Measurements from ENCODE around the gene PCP2.

The PCP2 gene

DNA sequence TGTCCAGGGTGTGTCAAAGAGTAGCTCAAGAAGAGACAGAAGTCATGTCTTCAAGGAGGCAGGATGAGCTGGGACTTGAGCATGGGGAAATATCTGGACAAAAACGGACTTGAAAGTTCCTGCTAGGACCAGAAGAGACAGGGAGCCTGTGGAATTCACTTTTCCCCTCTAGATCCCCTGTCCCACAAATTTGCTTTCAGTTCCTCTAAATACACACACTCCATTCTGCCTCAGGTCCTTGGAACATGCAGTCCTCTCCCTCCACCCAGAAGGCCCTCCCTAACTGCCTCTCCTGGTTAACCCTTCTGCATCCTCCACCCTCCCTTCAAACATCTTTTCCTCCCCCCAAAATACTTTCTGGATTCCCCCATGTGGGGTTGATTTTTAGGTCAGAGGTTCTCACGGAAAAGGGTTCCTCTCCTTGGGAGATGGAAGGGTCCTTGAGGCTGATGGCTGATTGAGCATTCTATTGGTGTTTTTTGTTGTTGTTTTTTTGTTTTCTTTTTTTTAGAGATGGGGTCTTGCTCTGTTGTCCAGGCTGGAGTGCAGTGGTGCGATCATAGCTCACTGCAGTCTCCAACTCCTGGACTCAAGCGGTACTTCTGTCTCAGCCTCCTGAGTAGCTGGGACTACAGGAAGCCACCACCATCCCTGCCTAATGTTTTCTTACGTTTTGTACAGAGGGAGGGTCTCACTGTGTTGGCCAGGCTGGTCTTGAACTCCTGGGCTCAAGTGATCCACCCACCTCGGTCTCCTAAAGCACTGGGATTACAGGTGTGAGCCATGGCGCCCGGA is 28.4 kb upstream of the PCP2 start:
- no peak for DNase-seq (ENCODE audit: low read depth)

DNA sequence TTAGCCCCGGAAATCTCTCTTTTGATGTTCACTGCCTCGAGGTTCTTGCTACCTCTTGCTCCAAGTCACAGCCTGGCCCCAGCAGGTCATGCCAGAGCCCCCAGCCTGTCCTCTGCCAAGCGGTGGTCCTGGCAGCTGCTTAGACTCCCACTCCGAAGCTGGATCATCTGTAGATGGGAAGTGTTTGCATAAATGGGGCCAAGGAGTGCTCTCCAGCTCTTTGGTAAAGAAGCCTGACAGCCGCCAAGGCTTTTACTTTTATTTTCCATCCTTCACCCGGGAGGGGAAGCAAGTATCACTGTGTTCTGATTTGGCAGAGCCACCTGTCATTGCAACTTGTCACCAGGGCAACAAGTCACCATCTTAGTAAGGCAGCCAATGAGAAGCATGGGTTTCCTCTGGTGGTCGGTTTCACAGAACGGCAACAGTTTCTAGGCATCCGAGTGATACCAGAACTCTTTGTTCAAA is 24.7 kb upstream of the PCP2 start:
- DNase-seq (ENCODE audit: low read depth), result peak; percentile 17

- peak; percentile 39 for DNase-seq (ENCODE audit: low read depth)
Observed at GRCh38 chr19:7657131-7657751, 23.7 kb upstream of the PCP2 start.

DNA sequence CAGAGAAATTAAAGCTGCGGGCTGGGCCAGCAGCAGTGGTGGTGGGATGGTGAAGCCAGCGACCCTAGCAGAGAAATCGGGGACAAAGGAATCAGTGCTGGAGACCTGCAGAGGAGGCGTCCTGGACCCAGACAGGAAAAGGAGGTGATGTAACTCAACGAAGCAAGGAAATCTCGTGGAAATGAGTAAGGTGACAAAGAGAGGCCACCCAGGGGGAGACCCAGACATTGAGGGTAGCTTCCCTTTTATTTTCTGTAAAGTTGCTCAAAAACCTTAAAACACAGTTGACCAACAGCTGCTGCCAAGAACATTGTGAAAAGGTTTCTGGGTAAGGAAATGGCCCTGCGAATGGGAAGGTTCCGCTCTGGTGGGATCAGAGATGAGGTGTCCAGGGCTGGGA is 22.1 kb upstream of the PCP2 start:
- DNase-seq (ENCODE audit: low read depth), result no peak

DNA sequence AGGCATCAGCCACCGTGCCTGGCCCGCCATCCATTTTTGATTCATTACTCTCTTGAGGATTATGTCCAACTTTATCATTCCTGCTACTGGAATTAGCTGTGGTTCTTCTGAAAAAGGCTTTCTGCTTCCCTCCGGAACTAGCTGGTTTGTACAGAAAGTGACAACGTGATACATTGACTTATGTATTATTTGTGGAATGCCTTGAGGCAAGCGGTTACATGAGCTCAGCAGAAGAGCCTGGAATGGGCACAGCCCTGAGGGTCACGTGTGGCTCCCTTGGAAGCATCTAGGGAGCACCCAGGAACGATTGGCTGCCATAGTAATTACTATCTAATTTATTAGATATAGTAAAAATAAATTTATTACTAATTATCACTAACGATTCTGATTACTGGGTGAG is 20.9 kb upstream of the PCP2 start:
- no peak for DNase-seq (ENCODE audit: low read depth)

DNA sequence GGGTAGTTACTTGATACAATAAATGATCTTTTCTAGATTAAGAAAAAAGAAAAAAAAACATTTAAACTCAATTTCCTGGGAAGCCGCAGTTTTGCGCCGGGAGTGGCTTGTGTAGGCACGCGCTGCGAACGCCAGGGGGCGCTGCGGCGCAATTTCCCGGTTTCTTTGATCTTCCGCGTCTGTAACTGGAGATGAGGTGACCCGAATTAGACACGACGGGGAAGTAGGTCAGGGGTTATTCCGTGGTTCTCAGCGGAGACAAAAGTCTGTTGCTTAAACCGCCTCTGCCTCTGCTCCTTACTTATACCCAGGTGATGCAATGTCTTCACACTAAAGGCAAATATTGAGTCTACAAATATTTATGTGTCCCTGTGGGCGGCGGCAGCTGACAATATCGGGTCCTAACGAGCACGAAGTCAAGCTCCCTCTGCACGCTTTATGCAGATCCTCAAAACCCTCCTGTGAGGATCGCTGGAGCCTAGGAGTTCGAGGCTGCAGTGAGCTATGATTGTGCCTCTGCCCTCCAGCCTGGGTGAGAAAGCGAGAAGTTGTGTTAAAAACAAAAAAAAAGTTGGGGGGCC is 18.6 kb upstream of the PCP2 start:
- peak; percentile 82 for DNase-seq (ENCODE audit: low read depth)

DNA sequence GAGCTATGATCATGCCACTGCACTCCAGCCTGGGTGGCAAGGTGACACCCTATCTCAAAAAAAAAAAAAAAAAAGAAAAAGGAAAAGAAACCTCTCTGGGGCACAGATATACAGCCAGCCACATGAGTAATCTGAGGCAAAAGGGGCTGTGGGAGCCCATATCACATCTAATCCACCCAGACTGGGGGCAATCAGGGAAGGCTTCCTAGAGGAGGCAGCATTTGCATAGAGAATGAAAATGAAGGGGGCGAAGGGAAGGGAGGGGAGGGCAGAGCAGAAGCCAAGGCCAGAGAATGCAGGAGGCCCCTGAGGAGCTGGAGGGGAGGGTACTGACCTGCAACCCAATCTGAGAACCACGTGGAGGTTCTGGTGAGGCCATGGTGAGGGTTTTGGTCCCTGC is 16.6 kb upstream of the PCP2 start:
- DNase-seq (ENCODE audit: low read depth), result no peak

GRCh38 chr19:7648265-7649014 is 14.9 kb upstream of the PCP2 start:
- no peak for DNase-seq (ENCODE audit: low read depth)

GRCh38 chr19:7647156-7647555 is 13.6 kb upstream of the PCP2 start:
- no peak for DNase-seq (ENCODE audit: low read depth)

DNA sequence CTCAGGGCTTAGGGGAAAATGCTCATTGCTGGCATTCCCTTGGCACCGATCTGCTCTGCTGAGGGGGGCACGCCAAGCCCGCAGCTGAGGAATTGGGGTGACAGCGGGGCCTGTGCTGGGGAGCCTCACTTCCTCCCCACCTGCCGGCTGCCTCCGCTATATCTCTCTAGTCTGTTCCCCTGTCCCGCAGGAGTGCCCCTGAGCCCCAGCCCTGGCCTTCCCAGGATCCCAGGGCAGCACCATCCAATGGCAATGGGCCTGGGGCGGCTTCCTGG is 12.8 kb upstream of the PCP2 start:
- no peak for DNase-seq (ENCODE audit: low read depth)

- no peak for DNase-seq (ENCODE audit: low read depth)
Observed at GRCh38 chr19:7645656-7646425, 12.3 kb upstream of the PCP2 start.

- DNase-seq (ENCODE audit: low read depth), result no peak
Observed at GRCh38 chr19:7645163-7645562, 11.6 kb upstream of the PCP2 start.

GRCh38 chr19:7644550-7644877 is 11.0 kb upstream of the PCP2 start:
- no peak for DNase-seq (ENCODE audit: low read depth)

DNA sequence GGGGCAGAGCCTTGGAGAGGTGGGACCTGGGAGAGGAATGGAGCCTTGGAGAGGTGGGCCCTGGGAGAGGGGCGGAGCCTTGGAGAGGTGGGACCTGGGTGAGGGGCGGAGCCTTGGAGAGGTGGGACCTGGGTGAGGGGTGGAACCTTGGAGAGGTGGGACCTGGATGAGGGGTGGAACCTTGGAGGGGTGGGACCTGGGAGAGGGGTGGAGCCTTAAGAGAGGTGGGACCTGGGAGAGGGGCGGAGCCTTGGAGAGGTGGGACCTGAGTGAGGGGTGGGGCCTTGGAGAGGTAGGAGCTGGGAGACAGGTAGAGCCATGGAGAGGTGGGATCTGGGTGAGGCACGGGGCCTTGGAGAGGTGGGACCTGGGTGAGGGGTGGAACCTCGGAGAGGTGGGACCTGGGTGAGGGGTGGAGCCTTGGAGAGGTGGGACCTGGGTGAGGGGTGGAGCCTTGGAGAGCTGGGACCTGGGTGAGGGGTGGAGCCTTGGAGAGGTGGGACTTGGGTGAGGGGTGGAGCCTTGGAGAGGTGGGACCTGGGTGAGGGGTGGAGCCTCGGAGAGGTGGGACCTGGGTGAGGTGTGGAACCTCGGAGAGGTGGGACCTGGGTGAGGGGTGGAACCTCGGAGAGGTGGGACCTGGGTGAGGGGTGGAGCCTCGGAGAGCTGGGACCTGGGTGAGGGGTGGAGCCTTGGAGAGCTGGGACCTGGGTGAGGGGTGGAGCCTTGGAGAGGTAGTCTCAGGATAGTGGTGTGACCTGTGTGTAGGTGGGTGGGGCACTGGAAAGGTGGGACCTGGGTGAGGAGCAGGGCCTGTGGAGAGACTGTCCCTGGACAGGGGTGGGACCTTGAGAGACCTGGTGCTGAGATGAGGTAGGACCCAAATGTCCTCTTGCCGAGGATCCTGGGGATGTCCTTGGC is 10.4 kb upstream of the PCP2 start:
- peak; percentile 12 for DNase-seq (ENCODE audit: low read depth)

GRCh38 chr19:7643031-7643415 is 9.5 kb upstream of the PCP2 start:
- DNase-seq (ENCODE audit: low read depth), result no peak

DNA sequence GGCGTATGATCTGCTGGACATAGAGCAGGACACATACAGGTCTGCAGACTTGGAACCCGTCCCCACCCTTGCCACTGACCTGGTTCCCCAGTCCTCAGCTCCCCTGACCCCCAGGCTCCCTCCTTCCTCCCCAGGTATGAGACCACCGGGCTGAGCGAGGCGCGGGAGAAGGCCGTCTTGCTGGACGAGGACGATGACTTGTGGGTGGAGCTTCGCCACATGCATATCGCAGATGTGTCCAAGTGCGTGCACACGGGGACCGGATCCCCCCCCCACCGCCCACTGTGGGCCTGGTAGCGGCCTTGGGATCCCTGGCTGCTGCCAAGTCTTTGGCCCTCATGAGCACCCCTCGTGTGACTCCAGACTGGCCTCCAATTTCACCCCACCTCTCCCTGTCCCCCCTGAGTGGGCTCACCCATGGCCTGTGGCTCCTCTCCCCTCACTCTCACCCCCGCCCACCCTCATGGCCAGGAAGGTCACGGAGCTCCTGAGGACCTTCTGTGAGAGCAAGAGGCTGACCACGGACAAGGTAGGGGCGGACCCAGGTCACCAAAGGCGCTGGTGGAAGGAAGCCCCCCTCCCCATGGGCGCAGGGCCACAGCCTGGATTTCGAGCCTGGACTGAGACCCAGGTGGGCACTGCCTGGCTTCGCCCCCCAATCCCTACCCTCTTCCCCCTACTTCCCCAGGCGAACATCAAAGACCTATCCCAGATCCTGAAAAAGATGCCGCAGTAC is 8.9 kb upstream of the PCP2 start:
- DNase-seq (ENCODE audit: low read depth), result no peak

GRCh38 chr19:7641290-7642276 is 8.1 kb upstream of the PCP2 start:
- DNase-seq (ENCODE audit: low read depth), result no peak

DNA sequence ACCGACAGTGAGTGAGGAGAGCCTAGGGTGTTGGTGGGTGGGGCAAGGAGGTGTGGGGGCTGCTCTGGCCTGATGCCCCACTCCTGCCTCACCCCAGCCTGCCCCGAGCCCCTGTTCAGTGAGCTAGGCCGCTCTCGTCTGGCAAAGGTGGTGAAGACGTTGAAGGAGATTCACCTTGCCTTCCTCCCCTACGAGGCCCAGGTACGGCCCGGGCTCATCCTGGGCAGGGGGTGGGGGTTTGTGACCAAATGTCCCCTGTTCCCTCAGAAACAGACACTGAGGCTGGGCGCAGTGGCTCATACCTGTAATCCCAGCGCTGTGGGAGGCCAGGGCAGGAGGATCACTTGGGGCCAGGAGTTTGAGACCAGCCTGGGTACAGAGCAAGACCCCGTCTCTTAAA is 7.3 kb upstream of the PCP2 start:
- DNase-seq (ENCODE audit: low read depth), result no peak

GRCh38 chr19:7639863-7640348 is 6.4 kb upstream of the PCP2 start:
- DNase-seq (ENCODE audit: low read depth), result no peak

Data from iris pigment epithelial cell (primary cell).